Skeletal muscle satellite cell (primary cell): ENCODE measurements around the gene SCN1A.
"Not testable (repeated sequence)": the region's sequence is repeated elsewhere in the genome, so short reads cannot be mapped to it uniquely, and the experiment has no call there.

ENCODE experiments used
- H3K27me3 ChIP-seq: 2 replicates; pipeline ENCODE4 v1.7.0; 2013; ENCODE audit warnings: low read length; ENCODE audit not compliant: control insufficient read depth, insufficient read depth
- H3K36me3 ChIP-seq: 2 replicates; pipeline ENCODE4 v1.7.0; 2013; ENCODE audit warnings: mild to moderate bottlenecking, control low read depth, low read length; ENCODE audit not compliant: insufficient read depth
- H3K4me1 ChIP-seq: 2 replicates; pipeline ENCODE4 v1.7.0; 2013; ENCODE audit warnings: low read length; ENCODE audit not compliant: control insufficient read depth, insufficient read depth
- H3K4me2 ChIP-seq: 2 replicates; pipeline ENCODE4 v1.7.0; 2013; ENCODE audit warnings: mild to moderate bottlenecking, low read length
- H3K4me3 ChIP-seq: 2 replicates; pipeline ENCODE4 v1.7.0; 2013; ENCODE audit warnings: low read length
- H3K9ac ChIP-seq: 2 replicates; pipeline ENCODE4 v1.7.0; 2013; ENCODE audit warnings: mild to moderate bottlenecking, low read depth, low read length, moderate library complexity
- H3K9me3 ChIP-seq: replicated peaks from 2 replicates; pipeline ENCODE4 v1.7.0; 2013; ENCODE audit warnings: mild to moderate bottlenecking, control low read depth, low read length

The SCN1A gene

DNA sequence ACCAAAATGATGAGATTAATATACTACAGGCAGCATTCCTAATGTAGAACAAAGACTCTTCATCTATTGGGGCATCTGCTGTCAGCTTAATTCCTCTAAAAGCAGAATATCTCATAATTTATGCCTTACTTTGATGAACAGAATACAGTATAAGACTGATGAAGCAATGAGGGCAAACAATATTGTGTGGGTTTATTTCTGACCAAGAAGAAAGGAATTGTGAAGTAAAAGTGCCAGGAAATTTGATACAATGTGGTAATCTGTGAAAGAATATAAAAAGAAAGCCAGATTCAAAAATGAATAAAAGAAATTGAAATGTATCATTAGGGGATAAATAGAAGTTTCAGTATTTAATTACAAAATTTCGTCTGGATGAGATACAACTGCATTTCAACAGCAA is 95.5 kb downstream of the SCN1A start:
- Histone ChIP-seq H3K4me1 (peaks cover 21% of the 10 kb centered on the region), H3K4me3 (no peak overlapping the region)

DNA sequence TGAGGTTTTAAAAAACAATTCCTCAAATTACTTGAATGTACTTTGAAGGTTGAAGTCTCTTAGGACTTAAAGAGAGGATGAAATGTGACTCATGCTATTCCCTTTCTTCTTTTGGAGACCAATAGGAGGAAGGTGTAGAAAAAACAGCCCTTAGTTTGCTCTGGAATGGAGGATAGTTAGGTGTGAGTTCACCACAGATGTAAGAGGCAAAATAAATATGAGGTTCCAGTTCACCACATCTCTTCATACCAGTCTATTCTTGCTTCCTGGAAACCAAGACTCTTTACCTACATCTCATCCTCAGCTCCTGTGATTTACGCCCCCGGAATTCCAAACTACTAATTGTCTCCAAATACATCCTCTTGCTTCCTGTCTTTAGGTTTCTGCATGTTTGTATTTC is 96.8 kb downstream of the SCN1A start:
- no peak overlapping the region for H3K4me3 ChIP-seq
- no peak overlapping the region for H3K4me2 ChIP-seq
- peaks cover 21% of the 10 kb centered on the region for H3K4me1 ChIP-seq
- H3K9me3 ChIP-seq: no peaks in the 10 kb centered on the region
- H3K36me3 ChIP-seq: no peaks in the 10 kb centered on the region
- no peak overlapping the region for H3K9ac ChIP-seq
- H3K27me3 ChIP-seq: no peaks in the 10 kb centered on the region

More for the DNA sequence above, 95.5 kb downstream of the SCN1A start:
- Histone ChIP-seq H3K4me2 (no peak overlapping the region), H3K36me3 (no peaks in the 10 kb centered on the region), H3K27me3 (no peaks in the 10 kb centered on the region), H3K9ac (no peak overlapping the region), H3K9me3 (no peaks in the 10 kb centered on the region)

DNA sequence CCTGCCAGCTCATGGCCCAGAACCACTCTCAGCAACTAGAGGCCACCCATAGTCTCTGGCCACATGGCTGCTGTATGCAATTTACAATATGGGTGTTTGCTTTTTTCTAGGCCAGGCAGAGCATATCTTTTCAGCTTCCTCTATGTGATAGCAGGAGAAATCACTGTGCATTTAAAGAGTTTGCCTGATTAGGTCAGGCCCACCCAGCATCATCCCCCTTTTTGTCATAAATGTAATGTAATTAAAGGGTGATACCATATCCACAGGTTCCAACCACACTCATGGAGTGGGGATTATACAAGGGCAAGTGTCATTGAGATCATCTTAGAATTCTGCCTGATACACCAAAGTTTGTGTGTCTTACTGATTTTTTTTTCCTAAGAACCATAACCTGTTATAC is 102.5 kb downstream of the SCN1A start:
- no peak overlapping the region for H3K4me3 ChIP-seq
- no peaks in the 10 kb centered on the region for H3K27me3 ChIP-seq
- H3K4me2 ChIP-seq: no peak overlapping the region
- no peak overlapping the region for H3K9ac ChIP-seq
- no peaks in the 10 kb centered on the region for H3K9me3 ChIP-seq
- H3K36me3 ChIP-seq: no peaks in the 10 kb centered on the region
- H3K4me1 ChIP-seq: no peaks in the 10 kb centered on the region

DNA sequence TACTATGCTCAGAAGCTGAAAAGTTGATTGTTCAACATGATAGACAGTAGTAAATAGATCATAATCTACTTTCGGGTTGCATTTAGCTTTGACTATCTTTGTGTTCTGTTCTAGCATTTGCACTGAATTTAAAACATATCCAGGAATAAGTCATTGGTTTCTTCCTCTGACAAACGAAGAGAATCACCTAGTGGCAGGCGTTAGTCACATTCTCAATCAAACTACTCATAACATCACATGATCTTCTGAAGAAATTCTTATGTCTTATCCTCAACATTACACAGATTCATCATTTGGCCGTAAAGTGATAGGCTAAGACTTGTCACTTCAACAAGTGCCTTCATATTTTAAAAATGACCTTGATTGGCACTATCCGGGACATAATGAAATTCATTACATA is 110.6 kb downstream of the SCN1A start:
- Histone ChIP-seq H3K4me3 (no peak overlapping the region), H3K9me3 (no peaks in the 10 kb centered on the region), H3K4me2 (no peak overlapping the region), H3K4me1 (no peaks in the 10 kb centered on the region), H3K9ac (no peak overlapping the region), H3K27me3 (no peaks in the 10 kb centered on the region), H3K36me3 (no peaks in the 10 kb centered on the region)

DNA sequence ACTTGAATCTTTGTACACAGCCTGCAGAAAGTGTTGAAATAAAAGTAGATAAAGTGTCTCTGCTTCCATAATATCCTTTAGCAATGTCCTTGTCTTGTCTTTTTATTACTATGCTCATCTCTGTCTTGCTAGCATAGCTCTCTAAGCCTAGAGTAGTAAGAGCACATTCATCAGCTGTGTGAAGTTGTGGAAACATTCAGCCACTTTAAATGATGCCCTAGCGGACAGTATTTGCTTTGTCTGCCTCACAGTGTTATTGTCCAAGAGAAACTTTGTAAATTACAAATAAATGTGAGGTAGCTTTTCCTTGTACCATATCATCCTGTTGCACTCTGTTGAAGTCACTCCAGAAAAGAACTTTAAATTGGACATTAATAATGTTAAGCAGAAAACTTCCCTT is 113.9 kb downstream of the SCN1A start:
- no peaks in the 10 kb centered on the region for H3K36me3 ChIP-seq
- H3K9me3 ChIP-seq: no peaks in the 10 kb centered on the region
- H3K4me2 ChIP-seq: no peak overlapping the region
- no peak overlapping the region for H3K4me3 ChIP-seq
- no peaks in the 10 kb centered on the region for H3K27me3 ChIP-seq
- no peaks in the 10 kb centered on the region for H3K4me1 ChIP-seq
- no peak overlapping the region for H3K9ac ChIP-seq

DNA sequence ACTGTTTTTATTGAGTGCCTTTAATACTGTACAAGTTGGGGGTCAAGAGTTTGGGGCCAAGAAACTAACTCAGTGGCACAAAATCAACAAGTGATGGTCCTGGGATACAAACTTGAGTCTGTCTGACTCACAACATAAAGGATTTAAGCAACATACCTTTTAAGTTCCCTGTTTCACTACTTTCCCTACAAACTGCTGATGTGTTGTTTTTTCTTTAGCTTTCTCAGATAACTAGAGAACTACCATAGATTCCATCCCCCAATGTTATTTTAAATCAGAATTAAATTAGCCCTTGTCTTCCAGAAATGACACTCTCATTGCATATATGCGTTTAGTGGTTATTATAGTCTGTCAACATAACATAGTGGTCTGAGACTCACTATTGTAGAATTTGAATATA is 116.2 kb downstream of the SCN1A start:
- Histone ChIP-seq H3K4me3 (no peak overlapping the region), H3K4me1 (no peaks in the 10 kb centered on the region), H3K9ac (no peak overlapping the region), H3K9me3 (no peaks in the 10 kb centered on the region), H3K4me2 (no peak overlapping the region), H3K36me3 (no peaks in the 10 kb centered on the region), H3K27me3 (no peaks in the 10 kb centered on the region)

DNA sequence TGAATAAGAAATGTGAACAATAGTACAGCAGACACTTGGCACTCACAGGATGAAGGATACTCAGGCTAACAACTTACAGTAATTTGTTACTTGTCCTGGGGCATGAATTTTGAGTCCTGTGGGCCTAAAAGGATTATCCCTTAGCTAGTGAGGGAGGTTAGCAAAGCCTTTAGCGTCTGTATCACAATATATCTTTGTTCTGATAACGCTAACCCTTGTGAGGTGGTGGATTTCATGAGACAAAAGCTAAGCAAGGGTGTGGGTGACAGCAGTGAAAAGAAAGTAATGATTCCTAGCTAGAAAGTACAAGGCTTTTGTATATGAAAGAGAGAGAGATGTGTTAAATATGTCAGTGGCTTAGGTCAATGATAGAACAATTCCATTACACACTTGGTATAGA is 127.4 kb downstream of the SCN1A start:
- Histone ChIP-seq H3K9ac (no peak overlapping the region), H3K4me2 (no peak overlapping the region), H3K4me3 (no peak overlapping the region), H3K9me3 (no peaks in the 10 kb centered on the region), H3K36me3 (no peaks in the 10 kb centered on the region), H3K27me3 (no peaks in the 10 kb centered on the region), H3K4me1 (no peaks in the 10 kb centered on the region)

DNA sequence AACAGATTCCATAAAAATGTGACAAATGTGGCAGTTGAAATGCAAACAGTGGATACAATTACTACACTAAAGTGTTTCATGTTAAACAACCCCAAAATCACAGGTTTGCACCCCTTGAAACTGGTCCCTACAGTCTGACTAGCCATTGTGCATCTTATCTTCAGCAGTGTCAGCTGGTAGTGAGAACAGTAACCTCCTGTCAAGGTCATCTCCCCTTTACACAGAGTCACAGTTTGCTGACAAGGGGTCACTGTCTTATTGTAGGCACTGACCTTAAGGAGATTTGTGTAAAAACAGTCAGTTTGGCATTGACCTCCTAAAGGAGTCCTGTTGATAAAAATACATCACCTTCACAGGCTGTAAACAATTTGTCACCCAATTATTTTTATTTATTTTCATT is 137.0 kb downstream of the SCN1A start:
- no peaks in the 10 kb centered on the region for H3K36me3 ChIP-seq
- no peaks in the 10 kb centered on the region for H3K9me3 ChIP-seq
- no peak overlapping the region for H3K4me2 ChIP-seq
- H3K27me3 ChIP-seq: no peaks in the 10 kb centered on the region
- no peak overlapping the region for H3K4me3 ChIP-seq
- no peak overlapping the region for H3K9ac ChIP-seq
- H3K4me1 ChIP-seq: no peaks in the 10 kb centered on the region

DNA sequence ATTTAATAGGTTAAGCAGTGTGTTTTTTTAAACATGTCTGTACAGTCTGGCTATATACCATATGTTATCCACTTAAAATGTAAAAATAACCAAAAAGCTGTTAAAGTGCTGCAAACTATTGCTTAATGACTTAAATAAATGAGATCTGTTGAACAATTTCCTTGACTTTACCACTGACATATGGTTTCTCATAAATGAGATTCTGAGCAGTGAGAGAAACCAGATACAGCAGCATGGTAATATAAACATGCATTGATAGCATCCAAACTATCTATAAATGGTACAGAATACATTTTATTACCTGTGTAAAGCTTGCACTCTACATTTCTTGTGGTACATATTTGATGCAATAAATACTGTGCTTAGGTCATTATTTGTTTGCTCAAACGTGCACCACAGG is 138.0 kb downstream of the SCN1A start:
- Histone ChIP-seq H3K4me1 (no peaks in the 10 kb centered on the region), H3K9me3 (no peaks in the 10 kb centered on the region), H3K4me2 (no peak overlapping the region), H3K4me3 (no peak overlapping the region), H3K9ac (no peak overlapping the region), H3K36me3 (no peaks in the 10 kb centered on the region), H3K27me3 (no peaks in the 10 kb centered on the region)

DNA sequence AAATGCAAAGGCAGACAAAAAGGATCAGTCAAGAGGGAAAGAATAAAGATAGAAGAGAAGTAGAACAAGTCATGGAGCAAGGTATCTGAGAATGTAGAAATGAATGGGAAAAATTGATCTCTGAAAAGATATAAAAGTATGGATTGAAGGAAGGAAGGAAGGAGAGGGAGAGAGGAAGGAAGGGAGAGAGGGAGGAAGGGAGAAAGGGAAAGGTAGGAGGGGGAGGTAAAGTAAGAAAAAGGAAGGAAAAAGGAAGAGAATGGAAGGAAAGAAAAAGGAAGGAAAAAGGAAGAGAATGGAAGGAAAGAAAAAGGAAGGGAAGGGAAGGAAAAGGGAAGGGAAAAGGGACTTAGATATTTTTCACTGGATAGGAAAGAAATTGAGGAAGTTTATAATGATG is 142.7 kb downstream of the SCN1A start:
- Histone ChIP-seq H3K36me3 (no peaks in the 10 kb centered on the region), H3K4me1 (no peaks in the 10 kb centered on the region), H3K9me3 (no peaks in the 10 kb centered on the region), H3K27me3 (no peaks in the 10 kb centered on the region), H3K4me2 (no peak overlapping the region), H3K9ac (no peak overlapping the region), H3K4me3 (no peak overlapping the region)

DNA sequence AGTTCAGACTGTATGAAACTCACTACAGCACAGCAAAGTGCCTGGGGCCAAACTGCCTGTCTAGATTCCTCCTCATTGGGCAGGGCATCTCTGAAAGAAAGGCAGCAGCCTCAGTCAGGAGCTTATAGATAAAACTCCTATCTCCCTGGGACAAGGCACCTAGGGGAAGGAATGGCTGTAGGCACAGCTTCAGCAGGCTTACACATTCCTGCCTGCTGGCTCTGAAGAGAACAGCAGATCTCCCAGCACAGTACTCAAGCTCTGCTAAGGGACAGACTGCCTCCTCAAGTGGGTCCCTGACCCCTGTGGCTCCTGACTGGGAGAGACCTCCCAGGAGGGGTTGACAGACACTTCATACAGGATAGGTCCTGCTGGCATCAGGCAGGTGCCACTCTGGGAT is 155.7 kb downstream of the SCN1A start:
- not testable (repeated sequence) for H3K9ac ChIP-seq, H3K4me3 ChIP-seq, H3K4me1 ChIP-seq, H3K9me3 ChIP-seq, H3K36me3 ChIP-seq, H3K4me2 ChIP-seq, H3K27me3 ChIP-seq

DNA sequence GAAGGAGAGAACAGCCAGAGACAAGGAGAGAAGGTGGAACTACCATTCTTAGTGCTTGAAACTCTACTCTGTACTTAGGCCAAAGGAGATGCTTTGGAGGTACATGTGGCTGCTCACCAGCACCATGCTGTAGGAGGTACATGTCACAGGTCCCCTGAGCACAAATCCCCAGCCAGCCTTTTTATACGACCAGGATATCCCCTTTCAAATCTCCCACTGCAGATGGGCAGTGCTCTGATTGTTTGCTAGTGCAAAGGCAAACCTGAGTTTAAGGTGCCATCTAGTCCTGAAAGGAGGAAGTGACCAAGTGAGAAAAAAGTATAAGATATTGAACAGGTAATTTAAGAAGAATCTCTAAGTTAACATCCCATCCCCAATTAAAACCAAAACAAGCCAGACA is 157.2 kb downstream of the SCN1A start:
- Histone ChIP-seq H3K27me3 (no peaks in the 10 kb centered on the region), H3K9me3 (no peaks in the 10 kb centered on the region), H3K4me2 (no peak overlapping the region), H3K36me3 (no peaks in the 10 kb centered on the region), H3K4me1 (no peaks in the 10 kb centered on the region), H3K9ac (no peak overlapping the region), H3K4me3 (no peak overlapping the region)

DNA sequence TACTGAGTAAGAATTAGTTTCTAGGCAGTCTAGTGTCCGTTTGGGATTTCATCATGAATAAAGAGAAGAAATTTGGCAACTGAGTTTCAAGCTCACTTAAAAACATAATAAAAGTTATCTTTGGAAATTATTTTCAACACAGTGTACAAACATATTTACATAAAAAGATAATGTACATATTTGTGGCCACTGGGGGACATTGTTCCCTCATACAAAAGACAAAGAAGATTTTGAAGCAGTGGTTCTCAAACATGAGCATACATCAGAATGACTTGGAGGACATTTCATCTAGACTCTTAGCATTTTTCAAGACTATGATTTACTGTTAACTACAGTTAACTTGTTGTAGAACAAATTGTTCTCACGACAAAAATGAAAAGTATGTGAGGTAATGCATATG is 158.6 kb downstream of the SCN1A start:
- Histone ChIP-seq H3K4me2 (no peak overlapping the region), H3K4me1 (no peaks in the 10 kb centered on the region), H3K9ac (no peak overlapping the region), H3K27me3 (no peaks in the 10 kb centered on the region), H3K9me3 (no peaks in the 10 kb centered on the region), H3K4me3 (no peak overlapping the region), H3K36me3 (no peaks in the 10 kb centered on the region)
